SIG-M5 (cell line): ENCODE results near the gene GABRP.
"Not testable (repeated sequence)": the region's sequence is repeated elsewhere in the genome, so short reads cannot be mapped to it uniquely, and the experiment has no call there.

ENCODE experiments used
- DNase-seq: peaks from one replicate; lab custom pipeline; 2025; lab: John Stamatoyannopoulos, UW

GABRP gene

DNA sequence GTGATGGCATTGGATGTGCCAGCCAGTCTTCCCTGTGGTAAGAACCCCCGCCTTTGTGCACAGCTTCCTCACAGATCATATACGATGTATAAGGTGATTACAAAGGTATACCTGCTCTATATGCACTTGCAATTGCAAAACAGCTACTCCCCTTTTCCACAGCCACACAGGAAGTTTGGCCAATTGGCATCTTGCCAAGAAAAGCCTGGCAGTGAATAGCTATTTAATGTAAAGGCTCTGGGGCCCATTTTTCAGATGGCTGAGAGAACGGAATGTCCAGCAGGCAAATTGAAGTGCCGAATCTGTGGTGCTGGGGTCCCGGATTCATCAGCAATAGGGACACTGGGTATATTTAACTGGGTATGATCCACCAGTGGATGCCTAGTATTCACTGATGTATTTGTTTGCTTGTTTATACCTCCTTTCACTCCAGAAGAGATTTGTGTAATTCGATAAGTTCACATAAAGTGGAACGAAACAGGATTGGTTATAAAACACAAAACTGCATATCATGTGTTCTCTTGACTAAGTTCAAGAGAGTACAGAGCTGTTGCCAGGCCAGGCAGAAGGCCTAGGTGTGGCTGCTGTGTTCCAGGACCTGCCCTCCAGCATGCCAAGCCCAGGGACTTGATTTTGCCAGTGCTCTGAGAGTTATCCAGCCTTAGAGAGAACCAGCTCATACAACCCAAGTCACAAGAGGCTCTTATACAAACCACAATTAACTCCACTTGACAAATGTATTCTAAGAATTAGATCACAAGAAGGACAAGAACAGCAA lies 27.7 kb upstream of the GABRP start:
- no peak for DNase-seq

DNA sequence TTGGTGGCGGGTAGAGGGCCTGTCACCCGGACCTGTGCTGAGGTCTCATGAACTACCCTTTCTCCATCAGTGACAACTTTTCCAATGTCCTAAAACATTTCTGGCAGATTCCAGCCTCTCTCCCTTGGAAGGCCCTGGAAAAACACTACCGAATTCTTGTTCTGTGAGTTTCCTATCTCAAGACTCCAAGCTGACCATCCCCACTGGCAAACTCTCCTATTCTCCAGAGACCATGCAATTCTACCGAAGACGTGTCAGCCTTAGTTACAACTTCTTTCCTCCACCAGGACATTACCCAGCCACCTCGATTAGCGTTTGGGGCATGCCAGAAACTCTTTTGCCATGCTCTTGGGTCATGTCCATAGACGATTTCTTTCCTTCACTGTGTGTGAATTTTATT lies 26.8 kb upstream of the GABRP start:
- DNase-seq: no peak

DNA sequence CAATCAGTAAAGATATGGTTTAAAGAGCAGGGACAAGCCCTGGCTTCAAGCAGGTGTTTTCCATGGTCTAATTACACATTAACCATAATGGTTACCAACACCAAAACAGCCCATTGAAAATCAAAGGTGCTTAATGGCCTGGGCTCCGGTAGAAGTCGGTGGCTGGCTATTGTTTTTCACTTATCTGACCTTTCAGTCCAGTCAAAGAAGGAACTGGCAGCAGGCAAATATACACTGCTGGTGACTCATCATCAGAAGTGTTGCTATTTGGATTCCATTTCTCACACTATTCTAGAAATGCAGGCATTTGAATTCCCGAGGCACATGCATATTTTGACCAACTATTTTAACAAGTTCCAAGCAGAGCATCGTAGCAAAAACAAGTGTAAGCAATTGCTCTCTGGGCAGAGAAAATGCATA lies 26.3 kb upstream of the GABRP start:
- DNase-seq: no peak

DNA sequence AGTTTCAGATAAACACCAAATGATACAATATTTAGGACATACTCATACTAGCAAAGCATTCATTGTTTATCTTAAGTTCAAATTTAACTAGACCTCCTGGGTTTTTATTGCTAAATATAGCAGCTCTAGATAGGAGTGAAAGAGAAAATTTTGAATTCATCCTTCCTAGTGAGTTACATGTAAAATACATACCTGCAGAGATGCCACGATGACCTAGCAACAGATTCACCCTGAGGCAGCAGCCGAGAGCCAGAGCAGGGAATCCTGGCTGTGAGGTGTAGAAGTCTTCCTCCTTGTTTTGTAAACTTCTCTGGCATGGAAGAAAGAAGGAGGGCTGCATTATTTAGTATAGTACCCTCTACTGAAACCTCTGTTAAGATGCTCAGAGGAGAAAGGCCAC lies 25.9 kb upstream of the GABRP start:
- DNase-seq: no peak

DNA sequence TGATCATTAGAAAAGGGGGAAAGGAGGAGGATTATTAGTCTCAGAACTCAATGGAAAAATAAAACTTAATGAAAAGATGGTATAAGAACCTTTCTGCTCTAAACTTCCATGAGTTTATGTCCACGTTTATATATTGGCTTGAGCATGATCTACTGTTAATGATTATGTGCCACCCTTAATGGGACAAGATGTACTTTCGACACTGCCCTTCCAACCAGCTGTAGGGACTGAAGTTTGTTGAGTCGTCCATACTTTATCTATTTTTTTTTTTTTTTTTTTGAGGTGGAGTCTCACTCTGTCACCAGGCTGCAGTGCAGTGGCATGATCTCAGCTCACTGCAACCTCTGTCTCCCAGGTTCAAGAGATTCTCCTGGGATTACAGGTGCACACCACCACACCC lies 25.0 kb upstream of the GABRP start:
- DNase-seq: no peak

DNA sequence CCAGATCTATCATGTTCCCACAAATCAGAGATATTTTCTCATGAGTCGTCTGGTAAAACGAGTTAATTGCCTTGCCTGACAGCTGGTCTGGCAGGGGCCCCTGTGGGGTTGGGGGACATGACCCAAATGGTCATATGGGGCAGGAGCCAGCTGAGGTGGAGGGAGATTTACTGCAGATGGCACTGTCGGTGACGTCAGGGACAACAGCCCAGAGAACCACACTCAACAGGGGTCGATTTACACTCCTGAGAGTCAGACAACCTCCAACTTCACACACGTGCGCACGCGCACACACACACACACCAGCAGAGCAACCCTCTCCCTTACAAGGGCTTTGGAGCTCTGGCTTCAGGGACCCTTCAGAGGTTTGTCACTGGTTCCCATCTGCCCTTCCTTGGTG lies 23.4 kb upstream of the GABRP start:
- DNase-seq: no peak

DNA sequence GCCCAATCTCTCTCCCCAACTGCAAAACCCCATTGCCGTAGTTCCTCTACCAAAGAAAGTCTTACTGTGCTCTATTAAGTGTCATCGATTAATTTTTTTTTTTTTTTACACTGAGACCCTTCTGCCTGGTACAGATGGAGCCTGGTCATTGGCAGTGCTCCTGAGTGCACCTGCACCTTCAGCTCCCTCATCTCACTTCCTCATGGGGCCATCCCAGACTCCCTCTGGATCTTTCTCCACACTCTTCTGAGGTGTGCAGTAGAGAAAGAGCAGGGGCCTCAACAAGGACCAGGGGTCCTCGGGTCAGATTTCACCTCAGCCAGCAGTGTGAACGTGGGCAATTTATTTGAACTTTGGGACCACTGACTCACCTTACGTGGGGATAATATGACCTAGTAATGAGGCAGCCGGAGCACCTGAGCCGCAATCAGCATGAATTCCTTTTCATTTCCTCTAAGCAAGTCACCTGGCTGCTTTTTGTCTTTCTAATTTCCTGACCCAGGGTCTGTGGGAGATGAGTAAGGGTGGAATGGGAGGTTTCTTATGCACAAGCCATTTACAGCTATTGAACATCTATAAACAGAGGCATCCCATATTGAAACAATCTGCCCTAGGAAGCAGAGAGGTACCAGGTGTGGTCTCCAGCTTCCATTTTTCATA lies 22.3 kb upstream of the GABRP start:
- no peak for DNase-seq

DNA sequence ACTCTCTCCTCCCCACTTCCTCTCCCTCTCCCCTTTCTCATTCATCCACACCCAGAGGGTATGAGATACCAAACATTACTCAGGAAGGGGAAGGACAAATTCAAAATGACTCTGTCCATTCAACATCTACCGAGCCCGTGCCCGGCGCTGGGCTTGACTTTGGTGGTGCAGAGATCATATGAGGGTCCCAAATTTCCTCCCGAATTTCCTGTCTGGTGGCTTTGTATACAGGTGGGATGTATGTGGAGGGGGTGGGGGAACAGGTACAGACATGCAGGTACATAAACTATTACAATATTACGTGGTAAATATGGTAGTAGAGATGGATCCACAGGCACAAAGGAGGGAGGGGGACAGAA lies 21.8 kb upstream of the GABRP start:
- DNase-seq: no peak

DNA sequence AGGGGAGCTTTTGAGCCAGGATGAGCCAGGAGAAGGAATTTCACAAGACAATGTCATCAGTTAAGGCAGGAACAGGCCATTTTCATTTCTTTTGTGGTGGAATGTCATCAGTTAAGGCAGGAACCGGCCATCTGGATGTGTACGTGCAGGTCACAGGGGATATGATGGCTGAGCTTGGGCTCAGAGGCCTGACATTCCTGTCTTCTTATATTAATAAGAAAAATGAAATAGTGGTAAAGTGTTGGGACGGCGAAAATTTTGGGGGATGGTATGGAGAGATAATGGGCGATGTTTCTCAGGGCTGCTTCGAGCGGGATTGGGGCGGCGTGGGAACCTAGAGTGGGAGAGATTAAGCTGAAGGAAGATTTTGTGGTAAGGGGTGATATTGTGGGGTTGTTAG lies 21.2 kb upstream of the GABRP start:
- not testable (repeated sequence) for DNase-seq

DNA sequence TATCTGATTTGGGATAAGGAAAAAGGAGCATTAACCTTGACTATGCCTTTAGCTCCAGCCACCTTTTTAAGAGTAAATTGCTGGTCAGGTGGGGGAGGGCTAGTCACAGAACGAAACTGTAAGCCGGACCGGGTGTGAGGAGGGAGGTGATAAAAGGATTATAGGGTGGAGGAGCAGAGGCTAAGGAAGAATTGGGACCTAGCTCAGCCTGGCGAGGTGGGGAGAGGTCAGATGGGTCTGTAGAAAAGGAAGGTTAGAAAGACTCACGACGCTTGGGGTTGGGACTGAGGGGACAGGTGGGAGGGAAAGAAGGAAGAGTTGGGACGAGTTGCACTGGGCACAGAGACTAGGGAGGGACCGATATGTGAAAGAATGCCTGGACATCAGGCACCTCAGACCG lies 17.7 kb upstream of the GABRP start:
- not testable (repeated sequence) for DNase-seq

DNA sequence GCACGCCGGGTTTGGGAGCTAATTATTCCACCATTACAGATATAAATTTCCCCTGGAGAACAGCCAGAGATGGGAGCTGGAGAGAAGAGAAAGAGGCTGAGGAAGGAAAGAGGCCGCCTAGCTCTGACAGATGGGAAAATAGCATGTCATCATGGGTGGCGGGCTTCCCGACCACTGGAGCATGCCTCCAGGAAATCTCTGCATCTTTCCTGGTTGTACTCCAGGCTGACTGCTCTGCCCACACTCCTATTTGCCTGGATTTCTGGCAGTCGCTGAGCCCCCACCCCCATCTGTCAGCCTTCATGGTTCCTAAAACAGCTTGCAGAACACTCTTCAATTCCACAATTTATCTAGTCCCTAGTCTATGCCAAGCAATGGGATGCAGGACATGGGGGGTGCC lies 14.3 kb upstream of the GABRP start:
- DNase-seq: no peak

DNA sequence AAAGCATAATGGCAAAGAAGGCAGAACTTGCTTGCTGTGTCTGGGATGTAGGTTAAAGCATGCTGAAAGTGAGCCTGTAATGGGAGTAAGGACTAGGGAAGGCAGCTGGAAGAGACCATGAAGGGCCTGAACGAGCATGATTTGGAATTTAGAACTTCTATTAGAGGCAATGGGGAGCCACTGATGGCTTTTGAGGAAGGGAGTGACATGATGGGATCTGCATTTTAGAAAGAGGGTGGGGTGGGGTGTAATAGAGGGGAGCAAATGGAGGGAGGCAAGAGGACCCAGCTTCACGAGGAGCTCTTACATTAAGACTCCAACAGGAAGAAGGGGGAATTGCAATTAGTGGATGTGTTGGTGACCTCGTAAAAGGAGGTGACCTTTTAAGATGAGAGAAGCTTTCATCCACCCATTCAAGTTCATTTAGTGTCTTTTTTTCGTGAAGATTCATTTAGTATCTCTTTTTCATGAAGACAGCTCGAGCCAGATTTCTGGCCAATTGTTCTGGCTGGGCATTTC lies 13.6 kb upstream of the GABRP start:
- no peak for DNase-seq

DNA sequence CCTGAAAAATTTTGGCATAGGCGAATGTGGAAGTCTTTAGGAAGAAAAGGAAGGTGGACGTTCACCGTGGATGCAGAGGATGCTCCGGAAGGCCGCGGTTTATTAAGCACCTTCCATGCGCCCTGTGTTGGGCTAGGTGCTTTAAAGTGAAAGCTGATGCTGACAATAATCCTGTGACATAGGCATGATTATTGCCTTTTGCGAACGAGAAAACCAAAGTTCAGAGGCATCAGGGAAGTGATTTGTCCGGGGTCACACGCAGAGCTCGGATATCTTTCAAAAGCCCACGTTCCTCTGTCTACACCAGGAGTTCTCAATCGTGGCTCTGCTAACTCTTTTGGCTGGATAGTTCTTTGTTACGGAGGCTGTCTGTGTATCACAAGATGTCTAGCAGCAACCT lies 12.0 kb upstream of the GABRP start:
- no peak for DNase-seq

DNA sequence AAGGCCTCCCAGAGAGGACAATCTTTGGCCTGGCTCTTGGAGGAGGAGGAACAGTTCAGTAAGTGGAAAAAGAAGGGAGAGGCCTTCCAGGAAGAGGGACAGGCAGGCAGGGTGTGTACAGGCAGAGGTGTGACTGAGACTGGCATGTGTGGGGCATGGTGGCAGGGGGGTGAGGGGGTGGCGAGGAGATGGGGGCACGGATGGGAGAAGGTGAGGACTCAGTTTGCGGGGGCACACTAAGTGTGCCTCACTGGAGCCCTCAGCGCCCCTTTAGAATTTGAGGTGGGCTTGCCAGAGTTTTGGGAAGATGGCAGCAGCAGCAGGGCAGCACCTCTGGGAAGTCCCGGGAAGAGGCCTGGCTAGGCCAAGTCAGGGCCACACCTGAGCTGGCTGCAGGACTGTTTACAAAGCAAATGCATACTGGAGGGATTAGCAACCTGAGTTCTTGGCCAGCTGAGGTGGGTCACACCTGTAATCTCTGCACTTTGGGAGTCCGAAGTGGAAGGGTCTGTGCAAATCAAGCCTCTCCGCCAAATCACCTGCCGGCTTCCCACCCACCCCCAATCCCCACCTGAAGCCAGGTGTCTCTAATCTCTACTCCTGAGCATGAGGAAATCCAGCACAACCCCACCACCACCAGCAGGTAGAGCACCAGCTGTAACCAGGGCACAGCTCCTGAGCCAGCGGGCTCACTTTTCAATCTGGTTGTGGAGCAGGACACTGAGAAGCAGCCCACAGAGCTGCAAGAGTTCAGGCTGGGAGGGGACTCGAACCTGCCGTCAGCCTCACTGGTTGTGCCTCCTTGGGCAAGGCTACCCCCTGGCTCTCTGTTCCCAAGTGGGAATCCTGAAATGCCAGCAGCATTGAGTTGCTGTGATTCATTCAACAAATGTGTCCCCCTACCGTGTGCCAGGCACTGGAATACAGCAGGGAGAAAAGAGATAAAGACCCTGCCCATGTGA lies 10.2 kb upstream of the GABRP start:
- no peak for DNase-seq

DNA sequence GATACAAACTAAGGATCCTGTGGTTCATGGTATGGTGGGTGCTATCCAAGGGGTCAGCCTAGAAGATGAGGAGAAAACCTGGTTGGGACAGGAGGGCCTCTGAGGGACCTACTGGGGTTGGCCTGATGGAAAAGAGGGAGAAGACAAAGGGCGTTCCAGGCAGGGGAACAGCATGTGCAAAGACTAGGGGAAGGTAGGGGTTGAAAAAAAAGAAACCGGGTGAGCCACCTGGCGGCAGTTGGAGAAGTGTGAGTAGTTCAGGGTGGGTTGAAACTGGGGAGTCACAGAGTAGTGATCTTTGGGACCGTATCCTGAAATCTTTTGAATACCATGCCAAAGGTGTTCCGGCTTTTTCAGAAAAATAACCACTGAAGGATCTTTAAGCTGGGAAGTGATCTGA lies 8.7 kb upstream of the GABRP start:
- DNase-seq: no peak

DNA sequence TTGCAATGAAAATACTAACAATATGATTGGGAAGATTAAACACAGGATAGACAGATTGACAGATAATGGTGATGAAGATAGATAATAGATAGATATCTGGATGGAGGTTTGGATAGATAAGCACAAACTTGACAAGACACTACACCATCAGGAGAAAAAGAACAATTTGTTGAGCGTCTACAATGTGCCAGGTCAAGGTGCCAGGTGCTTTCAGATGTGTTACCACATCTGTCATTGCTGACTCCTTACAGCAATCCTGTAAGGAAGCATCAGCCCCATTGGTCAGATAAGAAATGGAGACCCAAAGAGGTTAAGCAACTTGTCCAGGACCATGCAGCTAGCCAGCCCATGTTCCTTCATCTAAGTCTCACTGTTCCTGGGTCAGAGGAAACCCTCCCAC lies 1.6 kb upstream of the GABRP start:
- DNase-seq: no peak

DNA sequence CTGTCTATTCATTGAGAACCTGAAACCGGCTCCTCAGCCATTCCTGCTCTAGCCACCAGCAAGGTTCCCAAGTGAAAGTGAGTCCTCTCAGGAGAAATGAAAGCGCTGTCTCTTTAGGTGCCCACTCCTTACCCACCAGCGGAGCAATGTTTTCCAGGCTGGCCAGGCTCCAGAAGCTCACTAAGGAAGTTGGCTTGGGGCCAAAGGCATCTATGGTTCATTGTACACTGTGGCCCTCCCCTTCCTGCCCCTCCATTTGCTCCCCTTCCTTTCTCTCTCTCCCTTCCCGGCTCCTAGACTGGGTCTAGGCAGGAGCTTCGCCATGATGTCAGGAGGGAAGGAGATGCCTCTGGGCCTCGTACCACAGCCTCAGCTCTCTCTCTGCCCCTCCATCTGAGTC lies 1.1 kb upstream of the GABRP start:
- no peak for DNase-seq

DNA sequence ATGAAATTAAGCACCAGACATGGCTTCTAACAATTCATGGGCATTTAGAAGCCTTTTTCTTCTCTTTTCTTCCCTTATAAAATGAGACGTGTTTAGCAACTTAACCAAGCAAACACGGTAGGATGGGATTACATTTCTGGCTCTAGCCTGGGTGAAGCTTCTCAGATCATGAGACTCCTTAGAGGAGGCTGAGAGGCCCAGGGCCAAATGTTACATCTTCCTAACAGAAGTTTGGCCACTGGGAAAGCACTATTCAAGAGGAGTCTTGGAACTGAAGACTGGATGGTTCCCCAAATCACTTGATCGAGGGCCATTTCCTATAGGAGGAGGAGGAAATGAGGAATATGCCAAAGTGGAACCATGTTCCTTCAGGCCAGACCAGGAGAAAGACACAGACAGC lies 1.9 kb downstream of the GABRP start:
- no peak for DNase-seq

DNA sequence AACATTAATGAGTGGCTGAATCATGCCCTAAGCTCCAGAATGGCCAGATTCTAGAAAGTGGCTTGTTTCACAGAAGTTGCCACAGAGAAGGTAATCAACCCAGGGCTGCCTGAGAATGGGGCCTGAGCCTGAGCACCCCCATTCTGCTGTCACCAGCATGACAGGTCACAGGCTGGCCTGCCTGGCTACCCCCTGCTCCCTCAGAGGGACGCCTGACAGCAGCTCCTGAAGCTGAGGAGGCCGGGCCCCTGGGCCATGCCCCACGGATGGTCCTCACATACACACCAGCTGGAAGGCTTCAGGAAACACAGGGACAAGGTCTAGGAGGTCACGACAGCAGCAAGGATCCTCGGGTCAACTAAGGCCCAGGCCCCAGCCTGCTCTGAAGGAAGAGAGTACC lies 3.7 kb downstream of the GABRP start:
- no peak for DNase-seq

DNA sequence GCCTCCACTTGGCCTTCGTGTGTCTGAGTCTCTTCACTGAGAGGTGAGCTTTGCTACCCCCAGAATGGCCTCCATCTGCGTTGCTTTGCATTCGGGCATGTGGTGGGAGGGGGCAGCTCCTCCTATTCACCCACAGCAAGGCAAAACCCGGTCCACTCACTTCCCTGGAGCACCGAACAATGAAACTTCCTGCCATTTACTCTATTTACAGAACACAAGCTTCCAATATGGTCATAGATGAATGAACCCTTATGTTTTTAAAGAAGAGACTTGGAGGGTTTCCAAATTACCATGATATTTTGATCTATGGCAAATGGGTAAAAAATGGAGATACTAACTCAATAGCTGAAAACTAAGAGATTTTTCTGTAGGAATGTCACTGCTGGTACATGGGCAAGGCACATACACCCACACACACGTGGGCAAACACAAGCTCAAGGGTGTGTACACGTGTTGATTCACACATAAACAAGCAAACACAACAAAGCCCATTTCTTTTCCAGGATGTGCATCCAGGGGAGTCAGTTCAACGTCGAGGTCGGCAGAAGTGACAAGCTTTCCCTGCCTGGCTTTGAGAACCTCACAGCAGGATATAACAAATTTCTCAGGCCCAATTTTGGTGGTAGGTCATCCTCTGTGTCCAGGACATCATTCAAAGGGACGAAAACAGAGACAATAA lies 5.2 kb downstream of the GABRP start:
- DNase-seq: no peak

DNA sequence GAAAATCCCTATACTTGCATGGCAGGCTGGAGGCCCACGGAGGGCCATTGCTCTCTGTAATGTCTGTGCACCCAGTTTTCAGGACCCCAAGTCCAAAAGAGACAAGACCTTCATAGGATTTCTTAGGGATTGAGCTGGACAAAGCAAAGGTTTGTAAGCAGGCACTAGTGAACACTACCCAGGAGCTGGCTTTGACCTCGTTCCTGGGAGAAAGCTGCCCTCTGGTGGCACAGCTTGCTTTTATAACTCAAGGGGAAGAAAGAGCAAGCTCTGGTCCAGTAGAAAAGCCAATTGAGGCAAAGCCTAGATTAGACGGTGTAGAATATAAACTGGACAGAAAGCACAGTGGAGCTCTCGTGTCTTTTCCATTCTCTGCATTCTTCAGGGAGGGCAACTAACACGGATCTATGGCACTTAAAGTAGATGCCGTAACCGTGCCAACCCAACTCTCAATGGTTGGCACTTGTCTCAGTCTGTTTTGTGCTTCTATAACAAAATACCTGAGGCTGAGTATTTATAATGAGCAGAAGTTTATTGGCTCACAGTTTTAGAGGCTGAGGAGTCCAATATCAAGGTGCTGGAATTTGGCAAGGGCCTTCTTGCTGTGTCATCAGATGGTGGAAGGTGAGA lies 7.9 kb downstream of the GABRP start:
- no peak for DNase-seq

DNA sequence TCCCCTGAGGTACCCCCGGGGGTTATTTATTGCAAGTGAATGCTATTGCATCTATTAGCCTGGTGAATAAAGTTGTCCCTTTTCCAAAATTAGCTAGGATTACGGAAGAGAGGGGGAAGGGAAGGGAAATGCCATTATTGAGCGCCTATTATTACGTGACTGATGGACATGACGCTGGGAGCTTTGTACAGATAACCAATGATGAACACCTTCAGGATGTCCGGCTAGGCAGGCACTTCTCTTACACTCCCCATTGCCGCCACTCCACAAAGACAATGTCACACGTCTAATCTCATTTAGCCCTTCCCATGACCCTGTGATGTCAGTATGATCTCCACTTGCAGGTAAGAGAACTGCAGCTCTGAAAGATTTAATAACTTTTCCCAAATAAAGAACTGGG lies 9.4 kb downstream of the GABRP start:
- DNase-seq: no peak
